KMS-11 (cell line): ENCODE measurements around the gene DHRS3.

Experiments
- H2AFZ ChIP-seq: fragments of 200-600 bp; sonication (generic); 2 replicates; pipeline ENCODE4 v1.6.1; 2016; ENCODE audit warnings: antibody characterized with exemption, mixed run types, low read depth
- H3K27ac ChIP-seq: fragments of 200-600 bp; sonication (generic); 2 replicates; pipeline ENCODE4 v1.6.1; 2016; ENCODE audit warnings: mild to moderate bottlenecking, mixed run types
- H3K27me3 ChIP-seq: fragments of 200-600 bp; sonication (generic); 2 replicates; pipeline ENCODE4 v1.6.1; 2017; ENCODE audit warnings: mild to moderate bottlenecking, low read depth, mixed run types, moderate library complexity; ENCODE audit not compliant: insufficient read depth
- H3K36me3 ChIP-seq: fragments of 200-600 bp; sonication (generic); 2 replicates; pipeline ENCODE4 v1.6.1; 2017; ENCODE audit warnings: mild to moderate bottlenecking, mixed run types; ENCODE audit not compliant: insufficient read depth
- H3K4me1 ChIP-seq: fragments of 200-600 bp; sonication (generic); 2 replicates; pipeline ENCODE4 v1.6.1; 2016; ENCODE audit warnings: mild to moderate bottlenecking, low read depth, mixed run types; ENCODE audit not compliant: poor library complexity, severe bottlenecking
- H3K4me2 ChIP-seq: fragments of 200-600 bp; sonication (generic); 2 replicates; pipeline ENCODE4 v1.7.0; 2016; ENCODE audit warnings: mild to moderate bottlenecking, mixed run types
- H3K4me3 ChIP-seq: fragments of 200-600 bp; sonication (generic); IDR thresholded peaks from 2 replicates; pipeline ENCODE4 v1.6.1; 2017; ENCODE audit warnings: low read depth, low read length, mixed read lengths; ENCODE audit not compliant: insufficient read depth
- H3K79me2 ChIP-seq: fragments of 200-600 bp; sonication (generic); 2 replicates; pipeline ENCODE4 v1.6.1; 2016; ENCODE audit warnings: low read depth, mixed run types; ENCODE audit not compliant: insufficient read depth
- H3K9ac ChIP-seq: fragments of 200-600 bp; sonication (generic); 2 replicates; pipeline ENCODE4 v1.6.1; 2016; ENCODE audit warnings: mild to moderate bottlenecking, mixed run types
- H4K20me1 ChIP-seq: fragments of 200-600 bp; sonication (generic); 2 replicates; pipeline ENCODE4 v1.6.1; 2016; ENCODE audit warnings: mild to moderate bottlenecking, mixed run types; ENCODE audit not compliant: insufficient read depth
- TF ChIP-seq, protein P1 (sequence below): fragments of 200-600 bp; sonication (generic); conservative IDR thresholded peaks from 2 replicates; pipeline ENCODE4 v1.6.1; 2017; ENCODE audit warnings: low read depth, mild to moderate bottlenecking, antibody characterized with exemption, low read length, moderate library complexity, mixed read lengths

DHRS3 gene

DNA sequence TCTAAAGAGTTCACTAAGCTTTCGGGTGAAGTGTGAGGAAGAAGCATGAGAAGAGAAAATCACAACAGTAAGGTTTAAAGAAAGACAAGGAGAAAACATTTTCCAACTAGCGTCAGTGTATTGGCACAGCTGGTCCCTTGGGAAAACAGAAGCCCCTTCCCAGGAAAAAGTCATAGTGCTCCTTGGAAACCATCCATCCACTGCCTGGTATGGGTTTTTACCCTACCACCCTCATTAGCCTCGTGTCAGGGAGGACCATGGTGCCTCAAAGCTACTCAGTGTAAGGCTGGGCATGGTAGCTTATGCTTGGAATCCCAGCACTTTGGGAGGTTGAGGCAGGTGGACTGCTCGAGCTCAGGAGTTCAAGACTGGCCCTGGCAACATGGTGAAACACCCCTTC is 38.6 kb upstream of the DHRS3 start:
- Histone ChIP-seq H3K4me2 (no peak overlapping the region), H3K36me3 (no peaks in the 10 kb centered on the region), H3K27ac (no peak overlapping the region), H3K27me3 (peaks cover 4% of the 10 kb centered on the region; the same call in 1 of the 2 replicates), H4K20me1 (no peaks in the 10 kb centered on the region), H3K4me1 (no peaks in the 10 kb centered on the region), H3K4me3 (no peak overlapping the region), H3K79me2 (no peaks in the 10 kb centered on the region), H2AFZ (no peak overlapping the region), H3K9ac (no peak overlapping the region)
- TF ChIP-seq, protein P1, sequence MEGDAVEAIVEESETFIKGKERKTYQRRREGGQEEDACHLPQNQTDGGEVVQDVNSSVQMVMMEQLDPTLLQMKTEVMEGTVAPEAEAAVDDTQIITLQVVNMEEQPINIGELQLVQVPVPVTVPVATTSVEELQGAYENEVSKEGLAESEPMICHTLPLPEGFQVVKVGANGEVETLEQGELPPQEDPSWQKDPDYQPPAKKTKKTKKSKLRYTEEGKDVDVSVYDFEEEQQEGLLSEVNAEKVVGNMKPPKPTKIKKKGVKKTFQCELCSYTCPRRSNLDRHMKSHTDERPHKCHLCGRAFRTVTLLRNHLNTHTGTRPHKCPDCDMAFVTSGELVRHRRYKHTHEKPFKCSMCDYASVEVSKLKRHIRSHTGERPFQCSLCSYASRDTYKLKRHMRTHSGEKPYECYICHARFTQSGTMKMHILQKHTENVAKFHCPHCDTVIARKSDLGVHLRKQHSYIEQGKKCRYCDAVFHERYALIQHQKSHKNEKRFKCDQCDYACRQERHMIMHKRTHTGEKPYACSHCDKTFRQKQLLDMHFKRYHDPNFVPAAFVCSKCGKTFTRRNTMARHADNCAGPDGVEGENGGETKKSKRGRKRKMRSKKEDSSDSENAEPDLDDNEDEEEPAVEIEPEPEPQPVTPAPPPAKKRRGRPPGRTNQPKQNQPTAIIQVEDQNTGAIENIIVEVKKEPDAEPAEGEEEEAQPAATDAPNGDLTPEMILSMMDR: no peak

DNA sequence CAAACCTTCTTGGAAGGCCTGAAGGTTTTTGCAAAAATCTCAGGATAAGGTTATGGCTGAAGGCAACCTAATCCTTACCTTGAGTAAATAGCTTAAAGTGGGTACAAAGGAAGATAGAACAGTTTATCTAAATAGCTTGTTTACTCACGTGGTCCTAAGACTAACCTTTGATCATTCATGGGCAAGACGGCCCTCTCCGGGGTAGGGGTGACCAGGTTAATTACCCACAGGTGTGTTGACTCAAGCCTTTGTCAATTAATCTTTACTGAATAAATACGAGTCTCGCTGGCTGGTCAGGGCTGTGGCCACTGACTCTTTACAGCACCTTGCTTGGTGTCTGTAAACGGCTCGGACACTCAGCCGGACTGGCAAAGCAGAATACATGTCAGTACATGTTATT is 36.6 kb upstream of the DHRS3 start:
- Histone ChIP-seq H3K79me2 (no peaks in the 10 kb centered on the region), H4K20me1 (no peaks in the 10 kb centered on the region), H3K27me3 (peaks cover 4% of the 10 kb centered on the region; the same call in 1 of the 2 replicates), H3K4me3 (no peak overlapping the region), H3K4me2 (no peak overlapping the region), H2AFZ (no peak overlapping the region), H3K4me1 (no peaks in the 10 kb centered on the region), H3K27ac (no peak overlapping the region), H3K9ac (no peak overlapping the region), H3K36me3 (no peaks in the 10 kb centered on the region)
- TF ChIP-seq, protein P1: no peak

- Histone ChIP-seq H3K4me3 (no peak overlapping the region), H3K4me2 (no peak overlapping the region), H3K27me3 (peaks cover 4% of the 10 kb centered on the region; the same call in 1 of the 2 replicates), H2AFZ (no peak overlapping the region), H3K79me2 (no peaks in the 10 kb centered on the region), H3K4me1 (no peaks in the 10 kb centered on the region), H3K9ac (no peak overlapping the region), H4K20me1 (no peaks in the 10 kb centered on the region), H3K36me3 (no peaks in the 10 kb centered on the region), H3K27ac (no peak overlapping the region)
- TF ChIP-seq, protein P1: no peak
Observed at GRCh38 chr1:12654004-12654567, 36.1 kb upstream of the DHRS3 start.

GRCh38 chr1:12649971-12650421 is 32.0 kb upstream of the DHRS3 start:
- Histone ChIP-seq H3K27me3 (peaks cover 7% of the 10 kb centered on the region; the same call in 1 of the 2 replicates), H3K4me2 (no peak overlapping the region), H4K20me1 (no peaks in the 10 kb centered on the region), H3K36me3 (no peaks in the 10 kb centered on the region), H3K27ac (no peak overlapping the region), H3K4me3 (no peak overlapping the region), H3K79me2 (no peaks in the 10 kb centered on the region), H2AFZ (no peak overlapping the region), H3K9ac (no peak overlapping the region), H3K4me1 (no peaks in the 10 kb centered on the region)
- TF ChIP-seq, protein P1: no peak
